Activated CD4-positive, alpha-beta T cell treated with anti-CD3 and anti-CD28 coated beads for 36 hours (primary cell): ENCODE data around the gene SDC1. TPM values are rescaled to one million over a fixed set of nuclear protein-coding genes. Genes with fewer than 3 reads are reported as not detected.

Experiments used
- ATAC-seq: fragments of 200-7000 bp; cut with Tn5 transposase; one replicate; pipeline ENCODE4 v1.10.0; 2021; ENCODE audit warnings: mild to moderate bottlenecking, moderate library complexity
- CTCF ChIA-PET: fragments of 350-600 bp; sonication (Branson Sonifier 250); formaldehyde crosslinking; loops from one replicate; lab custom pipeline; 2021; ENCODE audit warnings: antibody characterized with exemption; lab: Charles Lee
- POLR2A ChIA-PET: fragments of 350-600 bp; sonication (Branson Sonifier 250); formaldehyde crosslinking; loops from one replicate; lab custom pipeline; 2021; ENCODE audit warnings: antibody characterized with exemption, inconsistent platforms; lab: Charles Lee
- DNase-seq: peaks from one replicate; pipeline ENCODE4 v3.0.0-alpha.2; 2020
- H3K27ac Mint-ChIP-seq: one replicate; pipeline ENCODE4 v1.8.0; 2021; ENCODE audit warnings: mixed read lengths
- H3K27me3 Mint-ChIP-seq: one replicate; pipeline ENCODE4 v1.8.0; 2021; ENCODE audit warnings: mixed read lengths
- H3K36me3 Mint-ChIP-seq: one replicate; pipeline ENCODE4 v1.8.0; 2021; ENCODE audit warnings: low read depth, mixed read lengths
- H3K4me1 Mint-ChIP-seq: one replicate; pipeline ENCODE4 v1.8.0; 2021; ENCODE audit warnings: mixed read lengths
- H3K4me3 Mint-ChIP-seq: one replicate; pipeline ENCODE4 v1.8.0; 2021; ENCODE audit warnings: mild to moderate bottlenecking, moderate library complexity, mixed read lengths
- H3K9me3 Mint-ChIP-seq: one replicate; pipeline ENCODE4 v1.8.0; 2021; ENCODE audit warnings: low read depth, mixed read lengths
- intact Hi-C, 2 experiments: fragments of 100-400 bp; cut with DNase I in 1 of 2; cut with micrococcal nuclease in 1 of 2; formaldehyde crosslinking; loops; one replicate each; pipeline versions ENCODE4 v1.14.2 to v1.15.1; 2022 to 2024; cut with DNase I, micrococcal nuclease
- total RNA-seq, 2 experiments: library from RNA; stranded (reverse); gene quantifications; one replicate each; pipeline ENCODE4 v1.2.3, GENCODE V29; 2021

The SDC1 gene
- total RNA-seq, 2 experiments from 2014 or later = 0.23 TPM; not detected in 1

DNA sequence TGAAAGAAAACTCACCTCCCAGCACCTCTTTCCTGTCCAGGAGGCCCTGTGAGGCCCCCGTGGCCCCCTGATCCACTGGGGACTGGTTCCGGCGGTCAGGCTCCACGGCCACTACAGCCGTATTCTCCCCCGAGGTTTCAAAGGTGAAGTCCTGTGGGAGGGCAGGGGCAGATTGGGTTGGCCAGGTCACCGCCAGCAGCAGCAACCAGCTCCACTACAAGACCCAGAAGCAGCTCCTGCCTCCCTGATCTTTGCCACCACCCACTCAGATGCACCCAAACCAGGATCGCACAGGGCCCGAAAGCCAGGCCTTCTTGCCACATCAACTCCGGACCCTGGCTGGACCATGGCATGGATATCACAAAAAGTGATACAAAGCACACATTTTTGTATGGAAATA is 21.9 kb downstream of the SDC1 start:
- CTCF ChIA-PET = interaction anchor here (1.3 kb wide), 1 partner anchor 124 kb away, joined by 3 read pairs; no protein-coding TSS in a partner anchor
- no peaks in the 10 kb centered on the region for H3K27me3 Mint-ChIP-seq
- H3K4me3 Mint-ChIP-seq = no peak overlapping the region
- POLR2A ChIA-PET = no interaction called here
- intact Hi-C loops = no loop called here
- H3K4me1 Mint-ChIP-seq = no peaks in the 10 kb centered on the region
- no peak overlapping the region for H3K27ac Mint-ChIP-seq
- H3K9me3 Mint-ChIP-seq = no peaks in the 10 kb centered on the region
- DNase-seq (no peak), ATAC-seq (no peak)
- H3K36me3 Mint-ChIP-seq = no peaks in the 10 kb centered on the region

DNA sequence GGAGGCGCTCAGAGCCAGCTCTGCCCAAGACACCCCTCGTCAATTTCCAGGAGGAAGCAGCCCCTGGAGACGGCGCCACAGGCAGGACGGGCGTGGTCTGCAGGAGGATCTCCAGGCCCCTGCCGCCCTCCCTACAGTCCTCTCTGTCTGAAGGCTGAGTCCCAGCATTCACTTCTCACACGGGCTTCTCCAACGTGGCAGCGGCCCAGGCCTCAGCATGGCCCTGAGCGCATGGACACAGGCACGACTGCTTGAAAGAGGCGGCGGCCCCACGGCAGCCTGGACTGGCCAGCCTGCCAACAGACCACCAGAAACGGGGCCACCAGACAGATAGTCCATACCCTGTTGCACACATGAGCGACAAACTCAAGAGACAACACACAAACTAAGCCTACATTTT is 23.3 kb downstream of the SDC1 start:
- Mint-ChIP-seq H3K9me3 (no peaks in the 10 kb centered on the region), H3K4me3 (no peak overlapping the region), H3K27me3 (no peaks in the 10 kb centered on the region), H3K36me3 (no peaks in the 10 kb centered on the region), H3K4me1 (no peaks in the 10 kb centered on the region), H3K27ac (no peak overlapping the region)
- ChIA-PET POLR2A (no interaction called here), CTCF (no interaction called here)
- DNase-seq (no peak), ATAC-seq (no peak)
- intact Hi-C loops = no loop called here

DNA sequence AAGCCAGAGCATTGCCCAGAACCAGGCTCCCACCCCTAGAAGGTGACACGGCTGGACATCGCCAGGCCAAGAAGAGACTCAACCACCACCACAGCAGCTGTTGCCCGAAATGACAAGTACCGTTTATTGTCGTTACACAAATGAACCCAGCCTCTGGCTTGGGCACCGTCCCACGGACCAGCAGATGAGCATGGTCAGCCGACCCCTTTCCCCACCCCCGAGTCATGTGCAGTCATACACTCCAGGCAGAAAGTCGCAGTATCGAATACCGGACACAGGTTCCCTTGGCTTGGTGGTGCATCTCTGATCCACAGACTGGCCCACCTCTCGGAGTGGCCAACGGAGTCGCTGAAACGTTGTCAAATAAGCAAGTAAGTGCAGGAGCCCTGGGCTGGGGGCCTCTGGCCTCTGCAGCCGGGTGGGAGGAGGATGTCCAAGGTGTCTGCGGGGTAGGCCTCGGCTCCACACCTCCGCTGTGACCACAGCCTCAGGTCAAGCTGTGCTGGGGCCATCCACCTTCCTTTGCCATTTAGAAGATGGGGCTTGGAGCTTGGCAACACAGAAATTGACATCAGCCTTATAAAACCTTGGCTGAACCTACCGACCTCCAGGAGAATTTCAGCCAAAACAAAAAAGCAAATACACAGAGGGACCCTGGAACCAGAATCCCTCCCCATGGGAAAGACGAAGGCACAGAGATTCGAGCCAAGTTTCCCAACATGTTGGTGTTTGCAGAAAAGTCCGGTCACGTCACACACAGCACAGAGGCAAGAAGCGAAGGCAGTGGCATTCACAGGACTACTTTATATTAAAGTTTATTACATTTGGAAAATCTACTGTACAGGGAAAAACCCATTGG is 24.0 kb downstream of the SDC1 start:
- no peak for DNase-seq
- ChIA-PET POLR2A (no interaction called here), CTCF (no interaction called here)
- H3K9me3 Mint-ChIP-seq = no peaks in the 10 kb centered on the region
- no peaks in the 10 kb centered on the region for H3K4me1 Mint-ChIP-seq
- no peaks in the 10 kb centered on the region for H3K27me3 Mint-ChIP-seq
- no peaks in the 10 kb centered on the region for H3K36me3 Mint-ChIP-seq
- ATAC-seq = no peak
- H3K4me3 Mint-ChIP-seq = no peak overlapping the region
- no peak overlapping the region for H3K27ac Mint-ChIP-seq
- intact Hi-C loops = no loop called here

DNA sequence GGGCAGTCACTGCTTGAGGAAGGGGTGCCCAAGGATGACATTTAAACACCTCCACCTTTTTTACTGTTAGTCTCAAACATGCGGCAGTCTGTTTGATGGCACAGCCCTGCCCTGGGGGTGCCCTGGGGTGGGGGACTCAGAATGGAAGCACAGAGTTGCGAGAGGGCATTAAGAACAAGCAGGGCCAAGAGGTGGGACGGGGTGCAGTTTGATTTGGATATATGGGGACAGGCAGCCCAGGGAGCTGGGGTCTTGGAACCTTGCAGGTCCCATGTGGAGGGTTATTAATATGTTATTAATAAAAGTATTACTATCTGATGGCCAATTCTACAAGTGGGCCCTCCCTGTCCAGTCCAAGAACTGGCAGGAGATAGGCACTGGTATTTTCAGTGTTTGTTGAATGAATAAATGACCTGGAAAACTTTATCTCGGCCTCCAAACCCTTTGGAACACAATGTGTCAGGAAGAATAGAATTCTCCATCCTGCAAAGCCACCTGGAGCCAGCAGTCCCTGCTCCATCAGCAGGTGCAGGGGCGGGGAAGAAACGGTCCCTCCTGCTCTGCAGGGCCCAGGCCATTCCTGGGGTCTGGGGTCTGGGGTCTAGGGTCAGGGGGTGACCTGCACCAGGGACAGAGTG is 25.2 kb downstream of the SDC1 start:
- H3K9me3 Mint-ChIP-seq = no peaks in the 10 kb centered on the region
- intact Hi-C loops = no loop called here
- H3K4me1 Mint-ChIP-seq = no peaks in the 10 kb centered on the region
- ChIA-PET POLR2A (no interaction called here), CTCF (no interaction called here)
- H3K27me3 Mint-ChIP-seq = no peaks in the 10 kb centered on the region
- no peak for DNase-seq
- no peaks in the 10 kb centered on the region for H3K36me3 Mint-ChIP-seq
- H3K4me3 Mint-ChIP-seq = no peak overlapping the region
- no peak for ATAC-seq
- no peak overlapping the region for H3K27ac Mint-ChIP-seq

DNA sequence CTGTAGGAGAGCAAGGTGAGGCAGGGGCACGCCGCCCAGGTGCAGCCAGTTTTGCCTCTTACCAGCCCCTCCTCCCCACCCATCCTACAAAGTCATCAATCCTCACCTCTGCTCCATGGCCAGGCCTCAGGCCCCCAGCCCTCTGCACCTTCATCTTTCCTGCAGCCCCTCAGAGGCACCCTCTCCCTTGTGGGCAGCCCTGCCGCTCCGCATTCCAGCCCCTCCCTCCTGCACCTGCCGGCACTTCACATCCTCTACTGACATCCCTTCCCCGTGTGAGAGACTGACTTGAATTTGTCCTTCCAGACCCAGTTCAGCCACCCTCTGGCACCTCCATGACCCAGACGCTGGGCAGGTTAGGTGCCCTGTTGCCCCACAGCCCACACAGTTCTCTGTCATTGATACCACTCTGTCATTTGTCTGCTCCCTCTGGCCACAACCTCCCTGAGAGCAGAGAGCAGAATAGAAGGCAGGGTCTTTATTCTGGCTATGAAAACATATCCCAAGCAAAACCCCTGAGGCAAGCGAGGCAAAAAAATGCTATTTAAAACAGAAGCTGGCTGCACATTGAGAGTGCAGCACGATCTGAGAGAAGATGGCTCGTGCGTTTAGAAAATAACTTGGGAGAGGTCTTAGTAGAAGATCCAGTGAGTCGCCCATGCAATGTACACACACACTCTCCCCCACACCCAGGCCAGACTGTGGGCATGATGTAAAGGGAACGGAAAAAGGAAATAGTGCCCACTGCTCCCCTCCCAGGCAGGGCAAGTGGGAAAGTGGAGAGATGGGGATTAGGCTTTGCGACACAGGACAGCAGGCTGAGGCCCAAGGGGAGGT is 25.9 kb downstream of the SDC1 start:
- ChIA-PET POLR2A (no interaction called here), CTCF (no interaction called here)
- H3K36me3 Mint-ChIP-seq = no peaks in the 10 kb centered on the region

DNA sequence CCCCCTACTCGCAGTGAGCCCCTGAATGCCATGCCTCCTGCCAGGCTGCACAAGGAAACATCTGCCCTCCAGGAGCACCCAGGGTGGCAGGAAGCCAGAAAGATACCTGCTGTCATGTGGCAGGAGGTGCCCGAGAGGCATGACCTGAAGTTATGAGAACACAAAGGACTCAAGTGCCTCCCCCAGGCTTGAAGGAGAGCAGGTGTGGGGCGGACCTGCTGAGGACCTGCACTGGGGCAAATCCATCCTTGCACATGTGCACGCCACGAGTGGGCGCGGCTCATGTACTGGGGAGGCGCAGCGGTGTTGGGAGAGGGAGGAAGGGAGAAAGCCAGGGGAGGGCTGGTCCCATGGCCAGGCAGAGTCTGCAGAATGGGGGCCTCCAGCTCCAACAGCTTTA is 26.9 kb downstream of the SDC1 start:
- H3K27me3 Mint-ChIP-seq = no peaks in the 10 kb centered on the region
- no peak overlapping the region for H3K4me3 Mint-ChIP-seq

More for the DNA sequence above, 25.9 kb downstream of the SDC1 start:
- Mint-ChIP-seq H3K27ac (no peak overlapping the region), H3K9me3 (no peaks in the 10 kb centered on the region), H3K4me3 (no peak overlapping the region), H3K27me3 (no peaks in the 10 kb centered on the region), H3K4me1 (no peaks in the 10 kb centered on the region)
- intact Hi-C loops = no loop called here
- no peak for ATAC-seq
- no peak for DNase-seq

DNA sequence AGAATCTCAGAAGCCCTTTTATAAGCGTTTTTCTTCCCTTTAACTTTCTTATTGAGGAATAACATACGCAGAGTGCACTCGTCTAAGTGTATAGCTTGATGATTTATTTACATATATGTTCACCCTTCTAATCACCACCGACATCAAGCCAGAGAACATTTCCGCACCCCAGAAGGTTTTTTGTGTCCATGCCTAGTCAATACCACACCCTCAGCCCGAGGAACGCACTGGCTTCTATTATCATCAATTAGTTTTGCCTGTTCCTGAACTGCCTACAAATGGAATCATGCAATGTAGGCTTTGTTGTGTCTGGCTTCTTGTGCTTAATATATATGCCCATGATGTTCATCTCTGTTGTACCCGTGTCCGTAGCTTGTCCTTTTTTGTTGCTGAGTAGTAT is 27.7 kb downstream of the SDC1 start:
- H3K4me3 Mint-ChIP-seq = no peak overlapping the region
- ATAC-seq (no peak), DNase-seq (no peak)
- H3K27me3 Mint-ChIP-seq = no peaks in the 10 kb centered on the region
- ChIA-PET POLR2A (interaction anchor here (1.1 kb wide), 1 partner anchor 224 kb away, joined by 3 read pairs; no protein-coding TSS in a partner anchor), CTCF (no interaction called here)
- no peak overlapping the region for H3K27ac Mint-ChIP-seq
- no peaks in the 10 kb centered on the region for H3K36me3 Mint-ChIP-seq
- no peaks in the 10 kb centered on the region for H3K4me1 Mint-ChIP-seq
- intact Hi-C loops = no loop called here
- no peaks in the 10 kb centered on the region for H3K9me3 Mint-ChIP-seq

More for the DNA sequence above, 26.9 kb downstream of the SDC1 start:
- Mint-ChIP-seq H3K9me3 (no peaks in the 10 kb centered on the region), H3K27ac (no peak overlapping the region), H3K4me1 (no peaks in the 10 kb centered on the region), H3K36me3 (no peaks in the 10 kb centered on the region)
- intact Hi-C loops = no loop called here
- DNase-seq (no peak), ATAC-seq (no peak)
- ChIA-PET CTCF (no interaction called here), POLR2A (no interaction called here)

DNA sequence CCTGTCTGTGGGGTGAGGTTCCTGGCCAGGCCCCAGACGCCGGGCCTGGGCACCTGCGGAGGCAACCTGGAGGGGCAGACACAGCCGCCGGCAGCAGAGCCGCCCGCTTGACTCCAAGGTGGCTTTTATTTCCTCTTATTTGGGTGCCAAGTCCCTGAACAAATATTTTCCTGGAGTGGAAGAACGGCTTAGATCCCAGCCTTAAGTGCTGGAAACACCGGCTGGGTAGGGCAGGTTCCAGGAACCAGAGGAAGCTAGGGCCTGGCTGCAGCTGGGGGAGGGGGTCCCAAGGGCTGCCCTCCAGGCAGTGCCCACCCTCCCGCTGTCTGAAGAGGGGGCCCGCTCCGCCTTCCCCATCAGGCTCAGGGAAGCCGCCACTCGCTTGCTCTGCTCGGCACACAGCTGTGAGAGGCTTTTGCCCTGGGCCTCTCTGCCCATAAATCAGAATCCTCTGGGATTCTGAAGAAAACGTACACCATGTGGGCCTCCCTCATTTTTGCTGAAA is 28.2 kb downstream of the SDC1 start:
- Mint-ChIP-seq H3K27me3 (no peaks in the 10 kb centered on the region), H3K4me1 (no peaks in the 10 kb centered on the region), H3K27ac (no peak overlapping the region), H3K36me3 (no peaks in the 10 kb centered on the region), H3K9me3 (no peaks in the 10 kb centered on the region), H3K4me3 (no peak overlapping the region)
- no peak for DNase-seq
- ChIA-PET CTCF (no interaction called here), POLR2A (interaction anchor here (1.1 kb wide), 1 partner anchor 225 kb away, joined by 3 read pairs; no protein-coding TSS in a partner anchor)
- intact Hi-C loops = no loop called here
- no peak for ATAC-seq

DNA sequence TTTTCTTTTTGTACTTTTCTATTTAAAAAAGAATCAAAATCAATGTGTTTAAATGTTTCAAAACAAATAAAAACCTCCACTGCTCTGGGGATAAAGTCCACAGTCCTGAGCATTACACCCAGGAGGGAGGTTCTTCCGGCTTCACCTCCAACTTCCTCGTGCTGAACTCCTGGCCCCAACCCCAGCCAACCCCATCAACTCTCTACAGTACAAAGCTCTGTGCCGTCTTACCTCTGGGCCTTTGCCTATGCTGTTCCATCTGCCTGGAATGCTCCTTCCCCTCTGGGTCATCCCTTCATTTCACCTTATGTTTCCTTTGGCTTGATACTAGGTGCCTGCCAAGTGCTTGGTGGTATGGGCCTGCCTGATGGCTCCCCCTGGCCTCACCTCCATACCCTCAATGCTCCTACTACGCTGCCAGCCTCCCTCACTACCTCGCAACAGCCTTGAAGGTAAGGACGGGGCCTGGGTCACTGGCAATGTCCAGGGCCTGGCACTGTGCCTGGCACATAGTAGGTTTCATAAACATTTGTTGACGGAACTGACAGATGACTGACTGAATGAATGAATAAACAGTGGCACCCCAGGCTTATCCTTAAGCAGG is 28.8 kb downstream of the SDC1 start:
- Mint-ChIP-seq H3K9me3 (no peaks in the 10 kb centered on the region), H3K4me1 (no peaks in the 10 kb centered on the region), H3K4me3 (no peak overlapping the region), H3K36me3 (no peaks in the 10 kb centered on the region), H3K27me3 (no peaks in the 10 kb centered on the region), H3K27ac (no peak overlapping the region)
- CTCF ChIA-PET = no interaction called here
- DNase-seq (no peak), ATAC-seq (no peak)
- intact Hi-C loops = no loop called here
- POLR2A ChIA-PET = interaction anchor here (1.1 kb wide), 1 partner anchor 225 kb away, joined by 3 read pairs; no protein-coding TSS in a partner anchor

DNA sequence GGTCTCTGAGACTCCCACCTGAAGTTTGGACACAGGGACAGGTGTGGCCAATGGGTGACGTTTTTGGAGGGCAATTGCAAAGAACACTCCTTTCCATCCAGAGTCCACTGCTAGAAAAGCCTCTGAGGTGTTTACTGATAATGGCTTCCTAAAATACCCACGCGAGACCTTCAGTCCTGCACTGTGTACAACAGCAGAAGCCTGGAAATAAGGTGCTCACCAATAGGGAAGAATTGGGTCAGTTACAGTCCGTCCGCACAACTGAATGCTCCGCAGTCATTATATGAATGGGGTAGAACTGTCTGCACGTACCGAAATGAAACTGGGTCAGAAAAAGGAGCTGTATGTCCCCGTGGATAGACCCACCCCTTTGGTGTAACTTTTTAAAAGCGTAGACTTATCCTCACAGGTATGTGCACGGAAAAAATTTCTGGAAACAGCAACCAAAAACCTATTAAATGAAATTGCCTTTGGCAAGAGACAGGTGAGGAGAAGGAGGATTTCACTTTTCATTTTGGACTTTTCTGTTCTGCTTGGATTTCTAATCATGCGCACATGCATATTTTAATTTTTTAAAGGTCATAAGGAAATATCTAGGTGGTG is 29.4 kb downstream of the SDC1 start:
- Mint-ChIP-seq H3K4me3 (no peak overlapping the region), H3K4me1 (no peaks in the 10 kb centered on the region), H3K27me3 (no peaks in the 10 kb centered on the region), H3K9me3 (no peaks in the 10 kb centered on the region), H3K36me3 (no peaks in the 10 kb centered on the region), H3K27ac (no peak overlapping the region)
- POLR2A ChIA-PET = no interaction called here
- intact Hi-C loops = no loop called here
- no peak for DNase-seq
- CTCF ChIA-PET = interaction anchor here (0.9 kb wide), 1 partner anchor 24 kb away, joined by 4 read pairs; no protein-coding TSS in a partner anchor
- no peak for ATAC-seq
